MM.1S (cell line): ENCODE measurements around the gene SRSF3.

ENCODE experiments used
- DNase-seq: peaks from one replicate; pipeline ENCODE4 v3.0.0-alpha.2; 2015
- H2AFZ ChIP-seq: fragments of 300-600 bp; sonication (generic); 2 replicates; pipeline ENCODE4 v1.6.0; 2016; ENCODE audit warnings: antibody characterized with exemption, low read length
- H3F3A ChIP-seq: fragments of 300-600 bp; sonication (generic); 2 replicates; pipeline ENCODE4 v1.6.1; 2016; ENCODE audit warnings: mild to moderate bottlenecking, antibody characterized with exemption, low read length, moderate library complexity, mixed read lengths; ENCODE audit not compliant: insufficient read depth
- H3K27ac ChIP-seq: fragments of 300-600 bp; sonication (generic); 2 replicates; pipeline ENCODE4 v1.5.1; 2016; ENCODE audit warnings: mild to moderate bottlenecking, low read length
- H3K27me3 ChIP-seq: fragments of 300-600 bp; sonication (generic); replicated peaks from 2 replicates; pipeline ENCODE4 v1.6.0; 2016; ENCODE audit warnings: low read length; ENCODE audit not compliant: insufficient read depth
- H3K36me3 ChIP-seq: fragments of 300-600 bp; sonication (generic); replicated peaks from 2 replicates; pipeline ENCODE4 v1.6.1; 2016; ENCODE audit warnings: mild to moderate bottlenecking, low read length, mixed read lengths; ENCODE audit not compliant: insufficient read depth
- H3K4me1 ChIP-seq: fragments of 300-600 bp; sonication (generic); 2 replicates; pipeline ENCODE4 v1.6.1; 2016; ENCODE audit warnings: low read length, mixed read lengths
- H3K4me2 ChIP-seq: fragments of 300-600 bp; sonication (generic); 2 replicates; pipeline ENCODE4 v1.6.0; 2016; ENCODE audit warnings: low read depth, low read length
- H3K4me3 ChIP-seq: fragments of 300-600 bp; sonication (generic); 2 replicates; pipeline ENCODE4 v1.5.1; 2016; ENCODE audit warnings: low read length, mixed read lengths
- H3K79me2 ChIP-seq: fragments of 300-600 bp; sonication (generic); 2 replicates; pipeline ENCODE4 v1.6.1; 2016; ENCODE audit warnings: mixed run types, low read length, mixed read lengths
- H3K9ac ChIP-seq: fragments of 300-600 bp; sonication (generic); 2 replicates; pipeline ENCODE4 v1.6.1; 2016; ENCODE audit warnings: low read length, mixed read lengths
- H3K9me2 ChIP-seq: fragments of 300-600 bp; sonication (generic); replicated peaks from 2 replicates; pipeline ENCODE4 v1.6.1; 2016; ENCODE audit warnings: mild to moderate bottlenecking, low read length, mixed read lengths; ENCODE audit not compliant: insufficient read depth
- H3K9me3 ChIP-seq: fragments of 300-600 bp; sonication (generic); replicated peaks from 2 replicates; pipeline ENCODE4 v1.6.1; 2016; ENCODE audit warnings: mild to moderate bottlenecking, low read length, mixed read lengths; ENCODE audit not compliant: insufficient read depth
- H4K20me1 ChIP-seq: fragments of 300-600 bp; sonication (generic); 2 replicates; pipeline ENCODE4 v1.6.1; 2016; ENCODE audit warnings: mild to moderate bottlenecking, low read length, moderate library complexity, mixed read lengths; ENCODE audit not compliant: insufficient read depth
- CTCF ChIP-seq: fragments of 300-600 bp; sonication (generic); IDR thresholded peaks from 2 replicates; pipeline ENCODE4 v1.5.1; 2016; ENCODE audit warnings: antibody characterized with exemption, low read length, mixed read lengths
- EZH2 ChIP-seq: fragments of 300-600 bp; sonication (generic); optimal IDR thresholded peaks from 2 replicates; pipeline ENCODE3; 2017; ENCODE audit warnings: low read depth, mild to moderate bottlenecking, antibody characterized with exemption, low read length, mixed read lengths
- EZH2phosphoT487 ChIP-seq: fragments of 300-600 bp; sonication (generic); IDR thresholded peaks from 2 replicates; pipeline ENCODE4 v1.6.1; 2018; ENCODE audit warnings: antibody characterized with exemption, low read length

The SRSF3 gene

GRCh38 chr6:36641543-36641942, 47.4 kb downstream of the SRSF3 start:
- H3F3A ChIP-seq = no peaks in the 10 kb centered on the region
- H3K4me3 ChIP-seq = no peak overlapping the region
- no peaks in the 10 kb centered on the region for H3K9me3 ChIP-seq
- H3K79me2 ChIP-seq = no peaks in the 10 kb centered on the region
- no peaks in the 10 kb centered on the region for H3K36me3 ChIP-seq
- no peaks in the 10 kb centered on the region for H4K20me1 ChIP-seq
- H3K9ac ChIP-seq = no peak overlapping the region
- H3K9me2 ChIP-seq = no peaks in the 10 kb centered on the region
- no peak overlapping the region for H2AFZ ChIP-seq
- H3K4me1 ChIP-seq = no peaks in the 10 kb centered on the region
- no peak overlapping the region for H3K4me2 ChIP-seq
- no peaks in the 10 kb centered on the region for H3K27me3 ChIP-seq
- no peak overlapping the region for H3K27ac ChIP-seq
- TF ChIP-seq EZH2phosphoT487 (no peak), CTCF (no peak), EZH2 (no peak)
- no peak for DNase-seq

GRCh38 chr6:36642913-36643817, 49.0 kb downstream of the SRSF3 start:
- TF ChIP-seq EZH2 (no peak), EZH2phosphoT487 (no peak), CTCF (no peak)
- H3F3A ChIP-seq = no peaks in the 10 kb centered on the region
- no peak overlapping the region for H3K4me3 ChIP-seq
- H3K79me2 ChIP-seq = no peaks in the 10 kb centered on the region
- no peak overlapping the region for H3K9ac ChIP-seq
- H3K36me3 ChIP-seq = no peaks in the 10 kb centered on the region
- H3K27ac ChIP-seq = no peak overlapping the region
- H3K9me3 ChIP-seq = no peaks in the 10 kb centered on the region
- no peak overlapping the region for H2AFZ ChIP-seq
- no peak for DNase-seq
- H3K9me2 ChIP-seq = no peaks in the 10 kb centered on the region
- H3K4me1 ChIP-seq = no peaks in the 10 kb centered on the region
- H3K27me3 ChIP-seq = no peaks in the 10 kb centered on the region
- no peak overlapping the region for H3K4me2 ChIP-seq
- no peaks in the 10 kb centered on the region for H4K20me1 ChIP-seq

DNA sequence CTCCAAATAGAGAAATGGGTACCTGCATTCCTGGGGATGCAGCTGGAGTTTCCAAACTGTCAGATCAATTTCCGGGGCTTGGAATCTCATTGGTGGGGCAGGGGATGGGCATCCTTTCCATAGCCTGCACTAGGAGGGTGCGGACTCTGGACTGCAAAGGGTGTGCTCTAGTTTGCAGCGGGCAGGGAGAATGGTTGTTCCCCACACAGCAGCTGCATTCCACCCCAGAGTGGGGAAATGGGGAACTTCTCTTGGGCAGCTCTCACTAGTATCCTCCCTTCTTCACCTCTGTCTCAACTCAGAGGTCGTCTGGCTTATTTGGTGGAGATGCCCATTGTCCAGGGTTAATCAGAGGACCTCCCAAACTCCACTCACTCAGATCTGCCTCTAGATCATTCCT, 49.8 kb downstream of the SRSF3 start:
- no peak overlapping the region for H3K4me2 ChIP-seq
- H3K9me3 ChIP-seq = no peaks in the 10 kb centered on the region
- no peaks in the 10 kb centered on the region for H3K4me1 ChIP-seq
- H4K20me1 ChIP-seq = no peaks in the 10 kb centered on the region
- H3K79me2 ChIP-seq = no peaks in the 10 kb centered on the region
- H2AFZ ChIP-seq = no peak overlapping the region
- no peaks in the 10 kb centered on the region for H3F3A ChIP-seq
- H3K9me2 ChIP-seq = no peaks in the 10 kb centered on the region
- H3K4me3 ChIP-seq = no peak overlapping the region
- no peak overlapping the region for H3K9ac ChIP-seq
- no peak for DNase-seq
- H3K36me3 ChIP-seq = no peaks in the 10 kb centered on the region
- H3K27me3 ChIP-seq = no peaks in the 10 kb centered on the region
- H3K27ac ChIP-seq = no peak overlapping the region
- TF ChIP-seq CTCF = no peak
- TF ChIP-seq EZH2phosphoT487 = no peak
- TF ChIP-seq EZH2 = no peak
